ENCODE measurements around the gene SECISBP2L. TPM values are rescaled to one million over a fixed set of nuclear protein-coding genes. Genes with fewer than 3 reads are reported as not detected.
A peak's percentile ranks its signal among the peaks of the same experiment; 100 is the strongest.

The SECISBP2L gene
- total and polyA plus RNA-seq, 9 of the 15 experiments (the other 6 are each of a cell fraction or from before 2014, with no cell fraction given), result 0.55 to 14.1 (median 10.4) TPM

DNA sequence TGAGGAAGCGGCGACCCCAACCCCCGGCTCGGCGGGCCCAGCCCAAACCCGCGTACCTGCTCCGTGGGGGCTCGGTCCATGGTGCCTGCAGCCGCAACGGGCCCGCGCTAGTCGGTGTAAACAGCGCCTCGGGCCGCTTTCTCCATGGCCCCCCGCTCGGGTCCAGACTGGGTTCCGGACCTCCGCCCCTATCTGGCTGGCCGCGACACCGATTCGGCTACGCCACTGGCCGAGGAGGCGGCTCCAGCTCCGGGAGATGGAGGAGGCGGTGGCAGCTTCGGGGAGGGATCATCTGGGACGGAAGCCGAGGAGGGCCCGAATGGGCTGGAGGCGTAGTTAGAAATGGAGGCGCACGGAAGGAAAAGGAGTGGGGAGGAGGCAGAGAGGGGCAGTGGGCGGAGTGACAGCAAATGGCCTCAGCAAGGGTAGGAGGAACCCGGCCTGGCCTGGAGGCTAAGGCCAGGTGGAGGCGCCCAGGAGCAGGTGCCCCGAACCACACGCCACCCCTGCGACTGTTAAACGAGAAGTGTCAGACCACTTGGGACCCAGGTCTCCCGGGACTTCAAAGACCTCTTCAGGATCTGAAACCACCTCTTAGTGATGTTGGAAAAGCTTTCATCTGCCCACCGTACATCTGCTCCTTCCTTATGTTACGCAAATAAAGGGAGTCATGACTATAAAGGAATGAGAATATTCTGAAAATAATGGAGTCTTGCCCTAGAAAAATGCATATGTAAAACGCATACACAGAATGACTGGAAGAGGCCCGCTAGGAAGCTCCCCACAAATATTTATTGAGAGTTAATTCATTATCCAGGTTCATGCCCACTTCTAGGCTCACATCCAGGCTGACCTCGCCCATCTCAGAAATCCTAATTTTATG is at the start of gene SECISBP2L (continued):
- TF ChIP-seq, protein P1, sequence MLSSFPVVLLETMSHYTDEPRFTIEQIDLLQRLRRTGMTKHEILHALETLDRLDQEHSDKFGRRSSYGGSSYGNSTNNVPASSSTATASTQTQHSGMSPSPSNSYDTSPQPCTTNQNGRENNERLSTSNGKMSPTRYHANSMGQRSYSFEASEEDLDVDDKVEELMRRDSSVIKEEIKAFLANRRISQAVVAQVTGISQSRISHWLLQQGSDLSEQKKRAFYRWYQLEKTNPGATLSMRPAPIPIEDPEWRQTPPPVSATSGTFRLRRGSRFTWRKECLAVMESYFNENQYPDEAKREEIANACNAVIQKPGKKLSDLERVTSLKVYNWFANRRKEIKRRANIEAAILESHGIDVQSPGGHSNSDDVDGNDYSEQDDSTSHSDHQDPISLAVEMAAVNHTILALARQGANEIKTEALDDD (IDR thresholded peaks at IDR 0.05), result no peak
- TF ChIP-seq, protein P2, sequence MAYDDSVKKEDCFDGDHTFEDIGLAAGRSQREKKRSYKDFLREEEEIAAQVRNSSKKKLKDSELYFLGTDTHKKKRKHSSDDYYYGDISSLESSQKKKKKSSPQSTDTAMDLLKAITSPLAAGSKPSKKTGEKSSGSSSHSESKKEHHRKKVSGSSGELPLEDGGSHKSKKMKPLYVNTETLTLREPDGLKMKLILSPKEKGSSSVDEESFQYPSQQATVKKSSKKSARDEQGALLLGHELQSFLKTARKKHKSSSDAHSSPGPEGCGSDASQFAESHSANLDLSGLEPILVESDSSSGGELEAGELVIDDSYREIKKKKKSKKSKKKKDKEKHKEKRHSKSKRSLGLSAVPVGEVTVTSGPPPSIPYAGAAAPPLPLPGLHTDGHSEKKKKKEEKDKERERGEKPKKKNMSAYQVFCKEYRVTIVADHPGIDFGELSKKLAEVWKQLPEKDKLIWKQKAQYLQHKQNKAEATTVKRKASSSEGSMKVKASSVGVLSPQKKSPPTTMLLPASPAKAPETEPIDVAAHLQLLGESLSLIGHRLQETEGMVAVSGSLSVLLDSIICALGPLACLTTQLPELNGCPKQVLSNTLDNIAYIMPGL (CRISPR knock-in tag; IDR thresholded peaks at IDR 0.05), result no peak
- TF ChIP-seq RHOXF2B (CRISPR knock-in tag; conservative IDR thresholded peaks at IDR 0.05) (no peak), ZNF644 (tag; IDR thresholded peaks at IDR 0.05; ENCODE audit: low read depth) (no peak), RBM39 (optimal IDR thresholded peaks at IDR 0.05; ENCODE audit: low read depth, low read length) (no peak), FOSL1 (tag; conservative IDR thresholded peaks at IDR 0.05) (no peak), ETV1 (tag; conservative IDR thresholded peaks at IDR 0.05; ENCODE audit: low read depth) (peak; percentile 87), RAD21 (CRISPR knock-in tag; conservative IDR thresholded peaks at IDR 0.05 in 1 of 2, IDR thresholded peaks at IDR 0.05 in 1 of 2) (peak; percentile 47 to 66), SP2 (IDR thresholded peaks at IDR 0.05; ENCODE audit: extremely low read depth, low read depth, low read length, poor library complexity, severe bottlenecking) (no peak)
- TF ChIP-seq, protein P3, sequence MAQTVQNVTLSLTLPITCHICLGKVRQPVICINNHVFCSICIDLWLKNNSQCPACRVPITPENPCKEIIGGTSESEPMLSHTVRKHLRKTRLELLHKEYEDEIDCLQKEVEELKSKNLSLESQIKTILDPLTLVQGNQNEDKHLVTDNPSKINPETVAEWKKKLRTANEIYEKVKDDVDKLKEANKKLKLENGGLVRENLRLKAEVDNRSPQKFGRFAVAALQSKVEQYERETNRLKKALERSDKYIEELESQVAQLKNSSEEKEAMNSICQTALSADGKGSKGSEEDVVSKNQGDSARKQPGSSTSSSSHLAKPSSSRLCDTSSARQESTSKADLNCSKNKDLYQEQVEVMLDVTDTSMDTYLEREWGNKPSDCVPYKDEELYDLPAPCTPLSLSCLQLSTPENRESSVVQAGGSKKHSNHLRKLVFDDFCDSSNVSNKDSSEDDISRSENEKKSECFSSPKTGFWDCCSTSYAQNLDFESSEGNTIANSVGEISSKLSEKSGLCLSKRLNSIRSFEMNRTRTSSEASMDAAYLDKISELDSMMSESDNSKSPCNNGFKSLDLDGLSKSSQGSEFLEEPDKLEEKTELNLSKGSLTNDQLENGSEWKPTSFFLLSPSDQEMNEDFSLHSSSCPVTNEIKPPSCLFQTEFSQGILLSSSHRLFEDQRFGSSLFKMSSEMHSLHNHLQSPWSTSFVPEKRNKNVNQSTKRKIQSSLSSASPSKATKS (CRISPR knock-in tag; IDR thresholded peaks at IDR 0.05), result no peak
- TF ChIP-seq, protein P4, sequence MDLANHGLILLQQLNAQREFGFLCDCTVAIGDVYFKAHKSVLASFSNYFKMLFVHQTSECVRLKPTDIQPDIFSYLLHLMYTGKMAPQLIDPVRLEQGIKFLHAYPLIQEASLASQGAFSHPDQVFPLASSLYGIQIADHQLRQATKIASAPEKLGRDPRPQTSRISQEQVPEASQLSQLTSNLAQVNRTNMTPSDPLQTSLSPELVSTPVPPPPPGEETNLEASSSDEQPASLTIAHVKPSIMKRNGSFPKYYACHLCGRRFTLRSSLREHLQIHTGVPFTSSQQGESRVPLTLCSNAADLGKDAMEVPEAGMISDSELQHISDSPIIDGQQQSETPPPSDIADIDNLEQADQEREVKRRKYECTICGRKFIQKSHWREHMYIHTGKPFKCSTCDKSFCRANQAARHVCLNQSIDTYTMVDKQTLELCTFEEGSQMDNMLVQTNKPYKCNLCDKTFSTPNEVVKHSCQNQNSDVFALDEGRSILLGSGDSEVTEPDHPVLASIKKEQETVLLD (IDR thresholded peaks at IDR 0.05), result 0 out of 2 replicates have a peak, but pooled peaks have one; percentile 46
- TF ChIP-seq, protein P5, sequence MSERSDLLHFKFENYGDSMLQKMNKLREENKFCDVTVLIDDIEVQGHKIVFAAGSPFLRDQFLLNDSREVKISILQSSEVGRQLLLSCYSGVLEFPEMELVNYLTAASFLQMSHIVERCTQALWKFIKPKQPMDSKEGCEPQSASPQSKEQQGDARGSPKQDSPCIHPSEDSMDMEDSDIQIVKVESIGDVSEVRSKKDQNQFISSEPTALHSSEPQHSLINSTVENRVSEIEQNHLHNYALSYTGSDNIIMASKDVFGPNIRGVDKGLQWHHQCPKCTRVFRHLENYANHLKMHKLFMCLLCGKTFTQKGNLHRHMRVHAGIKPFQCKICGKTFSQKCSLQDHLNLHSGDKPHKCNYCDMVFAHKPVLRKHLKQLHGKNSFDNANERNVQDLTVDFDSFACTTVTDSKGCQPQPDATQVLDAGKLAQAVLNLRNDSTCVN (CRISPR knock-in tag; IDR thresholded peaks at IDR 0.05), result no peak
- TF ChIP-seq, protein P6, sequence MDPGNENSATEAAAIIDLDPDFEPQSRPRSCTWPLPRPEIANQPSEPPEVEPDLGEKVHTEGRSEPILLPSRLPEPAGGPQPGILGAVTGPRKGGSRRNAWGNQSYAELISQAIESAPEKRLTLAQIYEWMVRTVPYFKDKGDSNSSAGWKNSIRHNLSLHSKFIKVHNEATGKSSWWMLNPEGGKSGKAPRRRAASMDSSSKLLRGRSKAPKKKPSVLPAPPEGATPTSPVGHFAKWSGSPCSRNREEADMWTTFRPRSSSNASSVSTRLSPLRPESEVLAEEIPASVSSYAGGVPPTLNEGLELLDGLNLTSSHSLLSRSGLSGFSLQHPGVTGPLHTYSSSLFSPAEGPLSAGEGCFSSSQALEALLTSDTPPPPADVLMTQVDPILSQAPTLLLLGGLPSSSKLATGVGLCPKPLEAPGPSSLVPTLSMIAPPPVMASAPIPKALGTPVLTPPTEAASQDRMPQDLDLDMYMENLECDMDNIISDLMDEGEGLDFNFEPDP (CRISPR knock-in tag; IDR thresholded peaks at IDR 0.05), result no peak
- TF ChIP-seq, protein P7, sequence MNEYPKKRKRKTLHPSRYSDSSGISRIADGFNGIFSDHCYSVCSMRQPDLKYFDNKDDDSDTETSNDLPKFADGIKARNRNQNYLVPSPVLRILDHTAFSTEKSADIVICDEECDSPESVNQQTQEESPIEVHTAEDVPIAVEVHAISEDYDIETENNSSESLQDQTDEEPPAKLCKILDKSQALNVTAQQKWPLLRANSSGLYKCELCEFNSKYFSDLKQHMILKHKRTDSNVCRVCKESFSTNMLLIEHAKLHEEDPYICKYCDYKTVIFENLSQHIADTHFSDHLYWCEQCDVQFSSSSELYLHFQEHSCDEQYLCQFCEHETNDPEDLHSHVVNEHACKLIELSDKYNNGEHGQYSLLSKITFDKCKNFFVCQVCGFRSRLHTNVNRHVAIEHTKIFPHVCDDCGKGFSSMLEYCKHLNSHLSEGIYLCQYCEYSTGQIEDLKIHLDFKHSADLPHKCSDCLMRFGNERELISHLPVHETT (CRISPR knock-in tag; conservative IDR thresholded peaks at IDR 0.05 in 1 of 2, IDR thresholded peaks at IDR 0.05 in 1 of 2), result peak in 1 of 2 experiments; percentile 81; a peak in 2 of 4 replicates
